HepG2 (cell line): Measurements from ENCODE around the gene SRD5A3.

Source experiments
- FOXA1 ChIP-seq, 2 experiments: fragments of 450-650 bp in 1 of 2; sonication (generic) in 1 of 2; formaldehyde crosslinking in 1 of 2; IDR thresholded peaks; 2 replicates each; pipeline versions ENCODE4 v1.4.0 to v1.6.1; 2016 to 2020; ENCODE audit warnings: missing genetic modification reagents in 1 of 2
- MYC ChIP-seq: sonication (generic); formaldehyde crosslinking; IDR thresholded peaks from 2 replicates; pipeline ENCODE4 v1.9.0; 2021; ENCODE audit warnings: missing genetic modification reagents, borderline replicate concordance
- REST ChIP-seq, 2 experiments: IDR thresholded peaks; 2 replicates each; pipeline ENCODE4 v1.6.1; 2011 to 2012; ENCODE audit warnings: low read length in 2 of 2, borderline replicate concordance in 1 of 2, low read depth in 1 of 2, mild to moderate bottlenecking in 1 of 2, moderate library complexity in 1 of 2
- RNF2 ChIP-seq: fragments of 450-650 bp; conservative IDR thresholded peaks from 2 replicates; pipeline ENCODE4 v1.6.1; 2016; ENCODE audit warnings: low read depth
- ZNF709 ChIP-seq: sonication (generic); formaldehyde crosslinking; IDR thresholded peaks from 2 replicates; pipeline ENCODE4 v1.5.0; 2020; ENCODE audit warnings: mild to moderate bottlenecking, missing genetic modification reagents

GRCh38 chr4:55318175-55319129 lies 27.6 kb upstream of the SRD5A3 start:
- TF ChIP-seq FOXA1 (IDR thresholded peaks at IDR 0.05) (no peak), FOXA1 (CRISPR knock-in tag; IDR thresholded peaks at IDR 0.05) (no peak), ZNF709 (CRISPR knock-in tag) (no peak), MYC (CRISPR knock-in tag) (no peak), RNF2 (no peak), REST (IDR thresholded peaks at IDR 0.05; ENCODE audit: borderline replicate concordance in 1 of 2, low read depth in 1 of 2, low read length in 2 of 2) (no peak)
